Type B pancreatic cell (in vitro differentiated cells): Measurements from ENCODE around the gene USP5. TPM values are rescaled to one million over a fixed set of nuclear protein-coding genes. Genes with fewer than 3 reads are reported as not detected.

ENCODE experiments used
- DNase-seq: peaks from one replicate; pipeline ENCODE4 v3.0.0; 2021; ENCODE audit warnings: mixed read lengths; ENCODE audit not compliant: unreplicated experiment; ENCODE audit errors: extremely low spot score
- H3K27ac Mint-ChIP-seq: 2 replicates; pipeline ENCODE4 v1.8.0; 2021; ENCODE audit warnings: mild to moderate bottlenecking, mixed read lengths
- H3K27me3 Mint-ChIP-seq: 2 replicates; pipeline ENCODE4 v1.8.0; 2021; ENCODE audit warnings: mixed read lengths
- H3K36me3 Mint-ChIP-seq: 2 replicates; pipeline ENCODE4 v1.8.0; 2021; ENCODE audit warnings: mixed read lengths
- H3K4me1 Mint-ChIP-seq: one replicate; pipeline ENCODE4 v1.8.0; 2021; ENCODE audit warnings: mixed read lengths; ENCODE audit not compliant: unreplicated experiment
- H3K4me3 Mint-ChIP-seq: 2 replicates; pipeline ENCODE4 v1.8.0; 2021; ENCODE audit warnings: mild to moderate bottlenecking, mixed read lengths
- H3K9me3 Mint-ChIP-seq: 2 replicates; pipeline ENCODE4 v1.8.0; 2021; ENCODE audit warnings: mixed read lengths
- CTCF ChIP-seq: fragments of 200-600 bp; sonication (generic); conservative IDR thresholded peaks from 2 replicates; pipeline ENCODE4 v1.5.0; 2021; ENCODE audit warnings: antibody characterized with exemption, mild to moderate bottlenecking
- total RNA-seq: library from RNA; stranded (reverse); gene quantifications from 2 replicates; pipeline ENCODE4 v1.2.1, GENCODE V29; 2021; ENCODE audit warnings: low replicate concordance

The USP5 gene
- total RNA-seq, 1 donor from 2014 or later: 121 TPM

- Mint-ChIP-seq H3K9me3 (no peaks in the 10 kb centered on the region), H3K27ac (no peak overlapping the region), H3K4me1 (no peaks in the 10 kb centered on the region), H3K4me3 (no peak overlapping the region), H3K27me3 (no peaks in the 10 kb centered on the region), H3K36me3 (peaks cover 28% of the 10 kb centered on the region)
- no peak for DNase-seq
- no peak for TF ChIP-seq CTCF
Measured at GRCh38 chr12:6839482-6840201, 12.3 kb upstream of the USP5 start.

GRCh38 chr12:6840330-6840729, 11.6 kb upstream of the USP5 start:
- H3K36me3 Mint-ChIP-seq: peaks cover 28% of the 10 kb centered on the region

GRCh38 chr12:6840761-6841515, 11.0 kb upstream of the USP5 start, which contains the start of gene GNB3:
GNB3 (plus strand) TSS chr12:6840925; CDS start chr12:6841288, 363 bp downstream.
- H3K9me3 Mint-ChIP-seq: no peaks in the 10 kb centered on the region
- no peak for TF ChIP-seq CTCF
- H3K27me3 Mint-ChIP-seq: no peaks in the 10 kb centered on the region
- H3K27ac Mint-ChIP-seq: no peak within 1 kb of the TSS
- H3K36me3 Mint-ChIP-seq: peaks cover 26% of the 10 kb centered on the region
- no peak within 1 kb of the TSS for H3K4me3 Mint-ChIP-seq
- DNase-seq: no peak
- no peaks in the 10 kb centered on the region for H3K4me1 Mint-ChIP-seq

More at GRCh38 chr12:6840330-6840729, 11.6 kb upstream of the USP5 start:
- Mint-ChIP-seq H3K9me3 (no peaks in the 10 kb centered on the region), H3K27me3 (no peaks in the 10 kb centered on the region), H3K4me1 (no peaks in the 10 kb centered on the region), H3K4me3 (no peak overlapping the region), H3K27ac (no peak overlapping the region)
- no peak for DNase-seq
- no peak for TF ChIP-seq CTCF

- Mint-ChIP-seq H3K27ac (no peak overlapping the region), H3K27me3 (no peaks in the 10 kb centered on the region), H3K4me3 (no peak overlapping the region), H3K4me1 (no peaks in the 10 kb centered on the region), H3K9me3 (no peaks in the 10 kb centered on the region), H3K36me3 (peaks cover 27% of the 10 kb centered on the region)
- TF ChIP-seq CTCF: no peak
- DNase-seq: no peak
Measured at GRCh38 chr12:6842075-6842474, 9.9 kb upstream of the USP5 start.

- Mint-ChIP-seq H3K27me3 (no peaks in the 10 kb centered on the region), H3K4me1 (no peaks in the 10 kb centered on the region), H3K27ac (no peak overlapping the region), H3K36me3 (peaks cover 30% of the 10 kb centered on the region), H3K4me3 (no peak overlapping the region), H3K9me3 (no peaks in the 10 kb centered on the region)
- DNase-seq: no peak
- TF ChIP-seq CTCF: no peak
Measured at GRCh38 chr12:6843118-6843902, 8.6 kb upstream of the USP5 start.
